ENCODE data around the gene C8B.

The C8B gene

DNA sequence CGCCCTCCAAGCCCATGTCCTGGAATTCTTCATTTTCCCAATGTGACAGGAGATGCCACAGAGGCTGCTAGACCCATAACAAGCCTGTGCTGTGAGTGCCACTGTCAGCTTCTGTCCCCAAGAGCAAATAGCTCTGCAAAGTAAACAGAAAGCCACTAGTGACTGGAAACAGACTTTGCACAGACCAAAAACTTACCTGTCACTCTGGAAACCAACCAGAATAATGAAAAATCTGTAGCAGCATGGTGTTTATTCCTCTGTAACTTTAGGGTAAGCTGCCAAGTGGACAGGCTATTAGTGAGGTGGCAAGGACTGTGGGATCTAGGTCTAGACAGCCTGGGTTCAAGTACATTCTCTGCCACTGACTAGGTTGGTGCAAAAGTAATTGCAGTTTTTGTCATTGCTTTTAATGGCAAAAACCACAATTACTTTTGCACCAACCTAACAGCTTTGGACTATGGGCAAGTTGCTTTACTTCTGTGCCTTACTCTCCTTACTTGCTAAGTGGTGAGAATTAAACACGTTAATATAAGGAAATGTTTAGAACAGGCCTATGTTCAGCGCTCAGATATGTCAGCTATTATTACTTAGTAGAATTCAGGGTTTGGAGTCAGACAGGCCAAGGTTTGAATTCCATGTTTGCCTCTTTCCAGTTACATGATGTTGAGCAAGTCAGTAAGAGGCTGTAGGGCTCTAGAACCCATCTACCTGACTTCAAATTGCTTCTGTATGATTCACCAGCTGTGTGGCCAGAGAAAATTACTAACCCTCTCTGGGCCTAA is at the start of gene C8B:
Gene C8B (minus strand): TSS at position 100 of the 782 bp plus-strand sequence. CDS start 67 bp downstream, at position 33.
- DNase-seq = no peak
- in situ Hi-C loops (cut with HindIII; ENCODE audit: low pct_ligation_motif_present, low pct_unique_long_range_greater_than_20kb, low sequenced_read_pairs) = no loop called here

DNA sequence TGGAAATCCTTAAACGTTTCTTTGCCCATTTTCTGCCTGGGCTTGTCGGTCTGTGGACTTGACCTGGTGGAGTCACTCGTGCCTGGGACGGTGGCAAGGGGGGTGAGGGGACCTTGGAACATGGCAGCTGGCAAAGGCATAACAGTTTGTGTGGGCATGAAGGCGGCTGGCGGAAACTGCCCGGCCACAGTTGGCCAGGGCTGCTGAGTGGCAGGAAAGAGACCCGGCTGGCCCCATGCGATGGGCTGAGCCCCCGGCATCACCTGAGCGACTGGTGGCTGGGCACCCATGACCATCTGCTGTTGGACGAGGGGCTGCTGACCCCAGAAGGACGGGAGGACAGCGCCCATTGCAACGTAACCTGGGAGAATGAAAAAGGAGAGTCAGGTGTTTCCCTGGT is 49.3 kb upstream of the C8B start:
- in situ Hi-C loops (cut with HindIII; ENCODE audit: low pct_ligation_motif_present, low pct_unique_long_range_greater_than_20kb, low sequenced_read_pairs) = no loop called here

GRCh38 chr1:57013522-57013921 is 47.7 kb upstream of the C8B start:
- in situ Hi-C loops (cut with HindIII; ENCODE audit: low pct_ligation_motif_present, low pct_unique_long_range_greater_than_20kb, low sequenced_read_pairs) = no loop called here
- DNase-seq = no peak

More for the DNA sequence above, 49.3 kb upstream of the C8B start:
- no peak for DNase-seq

DNA sequence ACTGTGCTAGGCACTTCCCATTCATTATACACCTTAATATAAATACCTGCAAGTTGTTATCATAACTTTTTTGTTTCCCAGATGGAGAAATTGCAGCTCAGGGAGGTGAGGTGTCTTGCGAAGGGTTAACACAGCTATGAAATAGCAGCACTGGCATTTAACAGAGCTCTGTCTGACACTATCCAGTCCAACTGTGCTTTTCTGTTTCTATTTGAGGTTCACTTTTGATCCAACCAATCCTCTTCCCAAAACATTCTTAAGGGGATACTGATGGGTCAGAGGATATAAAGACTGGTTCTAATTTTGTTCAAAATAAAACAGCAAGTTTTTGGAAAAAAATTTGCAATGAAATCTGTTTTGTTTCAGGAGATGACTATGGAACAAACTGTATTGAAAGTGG is 46.5 kb upstream of the C8B start:
- in situ Hi-C loops (cut with HindIII; ENCODE audit: low pct_ligation_motif_present, low pct_unique_long_range_greater_than_20kb, low sequenced_read_pairs) = no loop called here
- no peak for DNase-seq

DNA sequence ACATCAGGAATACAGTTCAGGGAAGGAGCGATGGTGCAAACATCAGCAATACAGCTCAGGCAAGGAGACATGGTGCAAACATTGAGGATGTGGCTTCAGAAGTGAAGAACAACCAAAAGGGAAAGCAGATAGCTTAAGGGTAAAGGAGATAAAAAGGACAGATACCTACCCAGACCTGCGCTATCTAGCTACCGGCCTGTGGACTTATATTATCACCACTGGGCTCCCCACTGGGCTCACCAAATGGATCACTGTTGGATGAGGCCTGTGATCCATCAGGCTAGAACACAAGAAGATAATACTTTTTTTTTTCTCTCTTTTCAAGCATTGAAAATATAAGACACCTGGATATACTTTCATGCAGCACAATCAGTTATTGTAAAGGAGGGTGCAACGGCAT is 44.7 kb upstream of the C8B start:
- in situ Hi-C loops (cut with HindIII; ENCODE audit: low pct_ligation_motif_present, low pct_unique_long_range_greater_than_20kb, low sequenced_read_pairs) = no loop called here

DNA sequence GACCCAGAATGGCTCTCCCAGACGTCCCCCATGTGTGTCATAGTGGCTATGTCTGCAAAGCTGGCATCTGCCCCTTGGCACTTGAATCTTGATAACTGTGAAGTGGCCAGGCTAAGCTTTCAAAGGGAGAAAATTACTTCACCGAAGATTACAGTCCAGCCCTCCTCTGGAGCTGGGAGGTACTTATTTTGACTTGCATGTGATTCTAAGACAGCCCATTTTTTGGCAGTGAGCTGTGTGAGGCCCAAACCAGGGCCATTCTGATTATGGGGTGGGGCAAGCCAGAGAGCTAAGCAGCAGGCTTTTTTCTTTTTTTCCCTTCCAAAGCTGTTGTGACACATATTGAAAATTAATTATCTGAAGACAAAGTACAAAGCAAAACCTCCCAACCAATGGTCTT is 42.1 kb upstream of the C8B start:
- DNase-seq = no peak
- in situ Hi-C loops (cut with HindIII; ENCODE audit: low pct_ligation_motif_present, low pct_unique_long_range_greater_than_20kb, low sequenced_read_pairs) = no loop called here

More for the DNA sequence above, 44.7 kb upstream of the C8B start:
- no peak for DNase-seq

DNA sequence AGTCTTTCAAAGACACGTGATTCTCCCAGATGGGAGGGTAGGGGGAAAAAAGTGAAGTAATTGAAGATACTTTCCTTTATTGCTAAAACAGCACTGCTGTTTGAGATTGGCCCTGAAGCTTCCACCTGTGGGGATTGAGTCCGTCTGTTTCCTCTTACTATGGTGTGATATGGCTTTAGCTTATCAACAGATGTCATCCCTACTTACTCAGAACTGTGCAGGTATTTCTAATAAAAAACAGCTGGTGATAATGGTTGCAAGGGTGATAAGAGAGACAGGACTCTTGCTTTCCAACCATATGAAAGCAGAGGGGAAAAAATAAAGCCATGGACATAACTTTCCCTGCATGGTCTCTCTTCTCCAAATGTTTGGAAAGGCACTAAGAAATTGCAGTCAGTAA is 41.7 kb upstream of the C8B start:
- in situ Hi-C loops (cut with HindIII; ENCODE audit: low pct_ligation_motif_present, low pct_unique_long_range_greater_than_20kb, low sequenced_read_pairs) = no loop called here
- no peak for DNase-seq

- in situ Hi-C loops (cut with HindIII; ENCODE audit: low pct_ligation_motif_present, low pct_unique_long_range_greater_than_20kb, low sequenced_read_pairs) = no loop called here
These were observed 37.8 kb upstream of the C8B start for GRCh38 chr1:57003398-57004139.

DNA sequence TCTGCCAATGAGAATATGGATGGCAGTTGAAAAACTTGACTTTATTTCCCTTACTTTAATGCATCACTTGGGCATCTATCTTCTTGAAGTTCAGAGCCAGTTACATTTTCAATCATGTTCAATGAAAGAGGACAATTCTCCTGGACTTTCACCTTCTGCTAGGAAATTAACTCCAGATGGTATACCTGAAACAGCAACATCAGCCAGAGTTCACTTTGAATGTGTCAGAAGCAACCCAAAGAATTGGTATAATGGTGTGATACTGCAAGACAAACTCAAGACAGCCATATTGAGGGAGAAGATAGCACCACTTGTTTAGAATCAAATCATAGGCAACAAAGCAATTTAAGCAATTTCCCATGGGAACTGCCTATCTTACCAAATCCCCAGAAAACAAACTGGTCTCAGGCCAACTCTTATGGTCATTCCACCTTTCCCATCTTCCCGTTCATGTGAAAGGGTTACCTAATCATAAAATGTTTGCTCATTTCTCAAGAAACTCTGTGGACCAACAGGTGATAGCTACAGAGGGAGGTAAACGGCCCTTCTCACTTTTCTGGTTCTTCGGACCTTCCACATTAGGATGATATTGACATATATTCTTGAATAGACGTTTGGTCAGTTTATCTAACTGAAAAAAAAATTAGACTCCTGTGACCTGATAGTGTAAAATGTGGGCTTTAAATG is 29.7 kb upstream of the C8B start:
- DNase-seq = no peak
- in situ Hi-C loops (cut with HindIII; ENCODE audit: low pct_ligation_motif_present, low pct_unique_long_range_greater_than_20kb, low sequenced_read_pairs) = no loop called here

More at GRCh38 chr1:57003398-57004139, 37.8 kb upstream of the C8B start:
- no peak for DNase-seq

DNA sequence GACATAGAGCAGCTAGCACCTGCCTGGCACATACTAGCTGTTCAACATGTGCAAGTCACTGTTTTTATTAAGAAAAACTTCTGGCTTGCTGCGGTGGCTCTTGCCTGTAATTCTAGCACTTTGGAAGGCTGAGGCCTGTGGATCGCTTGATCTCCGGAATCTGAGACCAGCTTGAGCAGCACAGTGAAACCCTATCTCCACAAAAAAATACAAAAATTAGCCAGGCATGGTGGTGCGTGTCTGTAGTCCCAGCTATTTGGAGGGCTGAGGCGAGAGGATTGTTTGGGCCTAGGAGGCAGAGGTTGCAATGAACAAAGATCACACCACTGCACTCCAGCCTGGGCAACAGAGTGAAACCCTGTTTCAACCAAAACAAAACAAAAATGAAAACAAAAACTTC is 27.7 kb upstream of the C8B start:
- in situ Hi-C loops (cut with HindIII; ENCODE audit: low pct_ligation_motif_present, low pct_unique_long_range_greater_than_20kb, low sequenced_read_pairs) = no loop called here
- no peak for DNase-seq

- in situ Hi-C loops (cut with HindIII; ENCODE audit: low pct_ligation_motif_present, low pct_unique_long_range_greater_than_20kb, low sequenced_read_pairs) = no loop called here
- DNase-seq = no peak
These were observed 26.7 kb upstream of the C8B start for GRCh38 chr1:56992318-56993125.

DNA sequence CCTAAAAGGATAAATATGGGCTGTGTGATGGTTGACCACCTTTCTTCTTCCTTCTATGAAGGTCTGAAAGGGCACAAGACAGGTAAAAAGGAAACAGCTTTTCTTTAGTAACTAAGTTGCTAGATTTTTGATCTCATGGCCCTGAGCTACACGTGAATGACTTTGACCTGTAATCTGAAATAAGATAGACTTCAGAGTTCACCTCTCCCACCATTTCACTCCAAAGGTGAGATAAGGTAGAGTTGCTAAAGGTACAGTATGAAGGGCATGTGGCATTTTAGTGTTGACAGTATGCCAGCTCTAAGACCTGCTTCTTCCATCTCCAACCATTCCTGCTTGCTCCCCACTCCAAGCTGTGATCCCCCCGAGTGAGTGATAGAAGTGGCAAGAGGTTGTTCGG is 25.8 kb upstream of the C8B start:
- no peak for DNase-seq
- in situ Hi-C loops (cut with HindIII; ENCODE audit: low pct_ligation_motif_present, low pct_unique_long_range_greater_than_20kb, low sequenced_read_pairs) = no loop called here

DNA sequence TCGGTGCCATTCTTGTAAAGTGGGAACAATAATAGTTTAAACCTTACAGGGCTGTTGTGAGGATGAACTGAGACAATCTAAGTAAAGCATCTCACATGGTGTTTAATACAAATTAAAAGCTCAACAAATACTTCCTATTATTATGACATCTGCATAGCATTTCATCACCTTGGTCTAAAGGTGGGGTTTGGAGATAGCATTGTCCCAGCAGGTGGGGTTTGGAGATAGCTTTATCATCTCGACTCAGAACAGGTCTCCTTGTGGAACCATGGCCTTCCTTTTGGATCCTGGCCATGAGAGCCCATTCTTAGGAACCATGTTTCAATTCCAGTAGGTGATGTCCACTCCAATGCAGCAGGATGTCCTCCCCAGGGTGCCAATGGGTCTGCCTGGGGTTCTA is 20.6 kb upstream of the C8B start:
- in situ Hi-C loops (cut with HindIII; ENCODE audit: low pct_ligation_motif_present, low pct_unique_long_range_greater_than_20kb, low sequenced_read_pairs) = no loop called here

DNA sequence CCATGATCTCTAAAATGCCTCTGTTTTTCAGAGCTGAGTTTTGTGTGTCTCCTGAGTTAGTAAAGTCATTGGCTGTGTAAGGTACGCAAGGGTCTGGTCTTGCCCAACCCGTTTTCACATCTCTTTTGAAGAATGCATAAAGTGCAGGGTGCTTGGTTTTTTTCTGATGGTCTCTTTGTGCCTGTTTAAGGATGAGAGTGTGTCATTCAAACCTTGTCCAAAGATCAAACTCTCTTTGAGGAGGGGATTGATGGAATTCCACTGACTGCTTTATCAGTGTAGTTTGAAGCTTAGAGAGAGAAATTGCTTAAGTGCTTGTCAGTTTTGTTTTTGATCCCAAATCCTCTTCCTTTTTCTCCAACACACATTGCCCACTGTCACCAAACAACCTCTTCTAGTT is 20.0 kb upstream of the C8B start:
- in situ Hi-C loops (cut with HindIII; ENCODE audit: low pct_ligation_motif_present, low pct_unique_long_range_greater_than_20kb, low sequenced_read_pairs) = no loop called here
- no peak for DNase-seq

More for the DNA sequence above, 20.6 kb upstream of the C8B start:
- no peak for DNase-seq

- no peak for DNase-seq
- in situ Hi-C loops (cut with HindIII; ENCODE audit: low pct_ligation_motif_present, low pct_unique_long_range_greater_than_20kb, low sequenced_read_pairs) = no loop called here
These were observed 17.7 kb upstream of the C8B start for GRCh38 chr1:56983484-56983883.

GRCh38 chr1:56979986-56980755 is 14.4 kb upstream of the C8B start:
- in situ Hi-C loops (cut with HindIII; ENCODE audit: low pct_ligation_motif_present, low pct_unique_long_range_greater_than_20kb, low sequenced_read_pairs) = no loop called here
- no peak for DNase-seq

- no peak for DNase-seq
- in situ Hi-C loops (cut with HindIII; ENCODE audit: low pct_ligation_motif_present, low pct_unique_long_range_greater_than_20kb, low sequenced_read_pairs) = no loop called here
These were observed 13.0 kb upstream of the C8B start for GRCh38 chr1:56978819-56979218.

DNA sequence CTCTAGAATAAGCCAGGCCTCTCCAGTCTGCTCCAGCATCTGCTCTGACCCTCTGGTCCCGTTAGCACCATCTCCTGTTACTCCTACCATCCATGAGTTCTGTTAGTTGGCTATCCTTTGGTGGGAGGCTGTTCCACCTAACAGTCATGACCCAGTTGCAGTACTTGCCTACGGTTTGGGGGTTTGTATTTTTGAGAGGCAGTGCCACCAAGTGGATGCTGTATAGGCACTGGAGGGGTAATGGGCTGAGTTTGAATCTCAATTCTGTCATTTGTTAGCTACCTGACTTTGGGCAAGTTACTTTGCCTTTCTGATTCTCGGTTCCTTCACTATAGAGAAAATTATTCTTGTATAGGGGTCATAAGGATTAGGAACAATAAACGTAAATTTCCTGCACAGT is 12.1 kb upstream of the C8B start:
- in situ Hi-C loops (cut with HindIII; ENCODE audit: low pct_ligation_motif_present, low pct_unique_long_range_greater_than_20kb, low sequenced_read_pairs) = no loop called here
- DNase-seq = no peak
